KOPT-K1 (cell line): ENCODE measurements around the gene ACSL5.

Source experiments
- H3K27ac ChIP-seq: fragments of 200-600 bp; sonication (generic); 2 replicates; pipeline ENCODE4 v1.5.1; 2016; ENCODE audit warnings: antibody characterized with exemption, mild to moderate bottlenecking, low read depth, low read length; ENCODE audit not compliant: poor library complexity, severe bottlenecking
- H3K36me3 ChIP-seq: fragments of 200-600 bp; sonication (generic); 2 replicates; pipeline ENCODE4 v1.5.1; 2017; ENCODE audit warnings: antibody characterized with exemption, mild to moderate bottlenecking, low read length, moderate library complexity; ENCODE audit not compliant: insufficient read depth
- H3K9me3 ChIP-seq: fragments of 200-600 bp; sonication (generic); 2 replicates; pipeline ENCODE4 v1.5.1; 2017; ENCODE audit warnings: antibody characterized with exemption, low read length, mild to moderate bottlenecking; ENCODE audit not compliant: insufficient read depth, poor library complexity, severe bottlenecking

Gene ACSL5, protein sequence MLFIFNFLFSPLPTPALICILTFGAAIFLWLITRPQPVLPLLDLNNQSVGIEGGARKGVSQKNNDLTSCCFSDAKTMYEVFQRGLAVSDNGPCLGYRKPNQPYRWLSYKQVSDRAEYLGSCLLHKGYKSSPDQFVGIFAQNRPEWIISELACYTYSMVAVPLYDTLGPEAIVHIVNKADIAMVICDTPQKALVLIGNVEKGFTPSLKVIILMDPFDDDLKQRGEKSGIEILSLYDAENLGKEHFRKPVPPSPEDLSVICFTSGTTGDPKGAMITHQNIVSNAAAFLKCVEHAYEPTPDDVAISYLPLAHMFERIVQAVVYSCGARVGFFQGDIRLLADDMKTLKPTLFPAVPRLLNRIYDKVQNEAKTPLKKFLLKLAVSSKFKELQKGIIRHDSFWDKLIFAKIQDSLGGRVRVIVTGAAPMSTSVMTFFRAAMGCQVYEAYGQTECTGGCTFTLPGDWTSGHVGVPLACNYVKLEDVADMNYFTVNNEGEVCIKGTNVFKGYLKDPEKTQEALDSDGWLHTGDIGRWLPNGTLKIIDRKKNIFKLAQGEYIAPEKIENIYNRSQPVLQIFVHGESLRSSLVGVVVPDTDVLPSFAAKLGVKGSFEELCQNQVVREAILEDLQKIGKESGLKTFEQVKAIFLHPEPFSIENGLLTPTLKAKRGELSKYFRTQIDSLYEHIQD

DNA sequence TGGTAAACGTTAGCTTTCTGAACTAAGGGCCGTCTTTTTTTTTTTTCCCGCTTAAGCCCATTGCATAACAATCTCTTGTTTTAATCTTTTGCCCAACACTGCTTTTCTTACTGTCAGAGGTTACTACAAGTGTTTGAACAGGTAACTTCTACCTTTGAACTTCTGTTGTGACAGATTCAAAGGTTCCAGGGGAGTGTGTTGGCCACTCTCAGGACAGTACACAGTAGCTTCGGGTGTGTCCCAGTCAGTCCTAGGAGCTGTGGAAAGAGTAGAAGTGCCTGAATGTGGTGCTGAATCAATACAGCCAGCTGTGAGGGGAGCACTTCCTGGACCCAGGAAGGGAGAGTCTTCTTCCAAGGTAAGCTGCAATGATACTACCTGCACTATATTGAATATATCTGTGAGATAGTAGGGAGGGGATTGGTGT, at the start of gene ACSL5:
ACSL5 (plus strand) TSS at position 205 of the 427 bp plus-strand sequence. CDS start 20,831 bp downstream, outside the sequence.
- no peaks in the 10 kb centered on the region for H3K9me3 ChIP-seq
- H3K27ac ChIP-seq = peak within 1 kb of the TSS; percentile 87
- H3K36me3 ChIP-seq = 0 out of 2 replicates have a peak, but pooled peaks cover 5% of the 10 kb centered on the region

DNA sequence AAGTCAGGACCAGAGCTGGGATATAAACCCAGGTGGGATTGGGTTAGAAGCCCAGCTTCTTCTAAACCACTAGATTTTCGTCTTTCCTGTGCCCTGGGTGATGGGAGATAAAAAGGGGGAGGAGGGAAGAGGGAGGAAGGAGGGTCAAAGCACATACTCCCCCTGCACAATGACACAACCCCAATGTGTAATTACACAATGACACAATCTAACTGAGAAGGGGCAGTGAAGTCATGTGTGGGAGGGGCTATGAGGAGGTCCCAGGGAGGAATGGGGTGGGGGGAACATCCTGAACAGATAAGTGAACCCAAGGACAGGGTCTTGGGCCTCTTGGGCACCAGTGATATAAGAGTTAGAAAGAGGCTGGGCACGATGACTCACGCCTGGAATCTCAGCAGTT, 46.2 kb upstream of the ACSL5 start:
- H3K36me3 ChIP-seq = no peaks in the 10 kb centered on the region
- no peaks in the 10 kb centered on the region for H3K9me3 ChIP-seq
- H3K27ac ChIP-seq = no peak overlapping the region

DNA sequence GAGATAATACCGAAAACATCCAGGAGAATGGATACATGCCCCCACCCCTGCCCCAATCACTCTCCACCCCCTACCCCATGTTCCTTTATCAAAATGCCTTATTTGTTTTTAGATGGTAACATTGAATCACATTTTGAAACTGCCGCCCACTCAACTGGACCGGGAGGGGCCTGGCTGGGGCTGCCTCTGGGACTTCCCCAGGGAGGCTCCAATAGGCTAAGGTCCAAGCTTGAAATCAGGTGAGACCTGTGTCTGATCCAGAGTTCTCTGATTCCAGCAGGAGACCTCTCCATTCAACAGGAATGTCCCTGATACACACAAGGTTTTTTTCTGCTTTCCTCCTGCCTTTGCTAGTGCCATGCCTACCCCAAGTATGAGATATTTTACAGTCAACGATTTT, 43.8 kb upstream of the ACSL5 start:
- no peak overlapping the region for H3K27ac ChIP-seq
- no peaks in the 10 kb centered on the region for H3K9me3 ChIP-seq
- no peaks in the 10 kb centered on the region for H3K36me3 ChIP-seq

DNA sequence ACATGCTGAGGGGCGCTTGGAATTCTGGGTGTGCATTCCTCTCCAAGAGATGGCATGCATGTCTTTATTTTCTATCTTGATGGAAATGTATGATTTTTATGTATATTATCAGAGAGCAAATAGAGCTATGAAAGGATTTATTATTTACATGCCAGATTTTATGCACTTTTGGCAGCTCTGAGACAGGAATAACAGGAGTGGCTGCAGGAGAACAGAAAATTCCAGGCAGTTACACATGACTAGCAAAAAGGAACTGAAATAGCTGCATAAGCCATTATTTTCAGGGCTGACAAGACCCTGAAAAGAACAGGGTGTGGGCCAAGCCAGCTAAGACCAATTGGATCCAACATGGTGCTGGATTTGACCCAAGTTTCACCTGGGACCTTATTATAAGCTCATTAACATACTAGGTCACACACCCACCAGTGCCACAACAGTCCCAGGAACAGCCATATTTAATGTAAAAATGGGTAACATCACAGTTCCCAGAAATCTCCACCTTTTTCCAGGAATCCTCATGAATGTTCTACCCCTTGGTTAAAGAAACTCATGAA, 43.2 kb upstream of the ACSL5 start:
- Histone ChIP-seq H3K9me3 (no peaks in the 10 kb centered on the region), H3K27ac (no peak overlapping the region), H3K36me3 (no peaks in the 10 kb centered on the region)

DNA sequence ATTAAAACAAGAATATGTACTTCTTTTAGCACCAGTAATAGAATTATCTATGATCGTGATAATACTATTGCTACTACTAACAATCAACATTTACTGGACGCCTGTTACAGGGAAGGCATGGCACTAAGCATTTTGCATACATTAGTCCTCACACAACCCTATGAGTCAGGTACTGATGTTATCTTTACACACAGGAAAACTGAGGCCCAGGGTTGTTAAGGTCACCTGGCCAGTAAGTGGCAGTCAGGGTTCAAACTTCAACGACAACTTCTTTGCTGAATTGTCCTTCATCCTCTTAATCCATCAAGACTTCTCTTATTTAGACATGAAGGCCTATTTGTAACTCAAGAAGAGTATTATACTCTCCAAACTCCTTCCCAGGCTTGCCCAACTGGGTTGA, 41.9 kb upstream of the ACSL5 start:
- Histone ChIP-seq H3K27ac (no peak overlapping the region), H3K9me3 (no peaks in the 10 kb centered on the region), H3K36me3 (no peaks in the 10 kb centered on the region)

DNA sequence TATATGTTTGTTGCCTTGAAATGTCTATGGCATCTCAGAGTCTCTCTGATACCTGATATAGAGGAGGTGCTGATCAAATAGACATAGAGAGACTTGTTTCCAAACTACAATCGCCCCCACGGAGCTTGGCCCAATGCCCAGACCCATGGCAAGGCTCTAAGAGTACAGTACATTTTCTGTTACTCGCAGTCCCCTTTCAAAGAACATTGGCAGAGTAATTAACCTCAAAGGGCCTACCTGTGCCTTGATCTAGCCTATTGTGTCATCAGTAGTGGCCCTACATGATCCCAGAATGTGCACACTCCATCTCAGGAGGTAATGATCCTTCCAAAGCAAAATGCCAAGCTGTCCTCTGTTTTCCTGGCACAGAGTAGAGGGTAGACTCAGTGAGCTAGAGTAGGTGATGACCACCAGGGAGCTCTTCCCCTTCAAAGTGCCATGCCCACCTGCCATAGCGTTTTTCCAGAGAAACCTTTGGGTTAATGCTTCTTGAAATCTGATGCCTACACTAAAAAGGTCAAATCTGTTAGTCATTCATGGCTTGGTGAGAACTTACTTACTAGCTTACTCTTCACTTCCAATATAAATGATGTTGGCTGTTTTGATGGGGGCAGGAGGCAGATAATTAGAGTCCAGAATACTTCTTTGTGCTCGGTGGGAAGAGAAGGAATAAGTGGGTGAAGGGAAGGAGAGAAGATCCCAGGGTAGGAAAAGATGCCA, 41.2 kb upstream of the ACSL5 start:
- Histone ChIP-seq H3K9me3 (no peaks in the 10 kb centered on the region), H3K36me3 (no peaks in the 10 kb centered on the region), H3K27ac (no peak overlapping the region)

DNA sequence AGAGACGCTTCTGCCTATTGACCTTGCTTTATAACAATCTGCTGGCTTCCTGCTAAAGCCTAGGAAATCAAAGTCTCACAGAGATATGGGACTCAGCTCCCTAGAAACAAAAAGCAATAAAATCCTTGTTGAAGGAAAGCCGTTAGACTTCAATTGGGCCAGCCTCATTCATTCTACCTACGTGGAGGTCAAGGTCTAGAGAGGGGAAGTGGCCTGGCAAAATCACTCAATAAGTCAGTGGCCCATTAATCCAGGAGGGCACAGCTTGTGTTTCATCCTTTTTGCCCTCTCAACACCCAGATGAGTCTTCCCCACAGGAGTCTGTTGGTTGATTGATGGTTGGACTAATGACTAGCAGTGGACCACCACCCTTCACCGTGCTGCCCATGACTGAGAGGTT, 40.5 kb upstream of the ACSL5 start:
- Histone ChIP-seq H3K9me3 (no peaks in the 10 kb centered on the region), H3K27ac (no peak overlapping the region), H3K36me3 (no peaks in the 10 kb centered on the region)

DNA sequence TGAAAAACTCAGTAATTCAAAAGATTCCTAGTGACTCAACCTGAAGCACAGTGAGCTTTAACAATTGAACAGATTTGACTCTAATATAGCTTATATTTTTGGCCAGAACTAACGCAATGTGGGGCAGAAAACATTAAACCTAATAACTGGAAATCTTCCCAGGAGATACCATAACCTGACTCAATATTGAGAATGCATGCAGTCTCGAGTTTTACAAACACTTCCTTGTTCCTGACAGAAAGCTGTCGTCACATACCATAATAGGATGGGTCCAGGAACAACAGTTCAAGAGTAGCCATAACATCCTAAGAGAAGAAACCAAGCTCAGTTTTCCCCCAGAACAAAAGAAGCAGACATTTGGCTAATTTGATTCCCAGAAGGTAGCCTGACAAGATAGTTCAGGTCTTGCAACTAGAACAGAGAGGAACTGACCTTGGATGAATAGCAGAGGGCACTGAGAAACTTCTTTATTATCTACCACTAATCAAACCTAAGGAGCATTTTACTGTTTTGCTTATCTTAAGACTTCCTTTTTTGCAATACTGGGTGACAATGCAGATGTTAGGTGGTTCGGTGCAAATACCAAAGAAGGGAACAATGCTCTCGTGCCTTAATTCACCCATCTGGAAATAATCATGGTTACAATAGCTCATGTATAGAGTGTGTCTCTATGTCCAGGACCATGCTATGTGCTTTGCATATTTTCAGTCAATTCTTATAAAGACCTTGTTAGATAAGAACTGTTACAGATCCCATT, 38.6 kb upstream of the ACSL5 start:
- no peaks in the 10 kb centered on the region for H3K9me3 ChIP-seq
- H3K27ac ChIP-seq = no peak overlapping the region
- H3K36me3 ChIP-seq = no peaks in the 10 kb centered on the region

DNA sequence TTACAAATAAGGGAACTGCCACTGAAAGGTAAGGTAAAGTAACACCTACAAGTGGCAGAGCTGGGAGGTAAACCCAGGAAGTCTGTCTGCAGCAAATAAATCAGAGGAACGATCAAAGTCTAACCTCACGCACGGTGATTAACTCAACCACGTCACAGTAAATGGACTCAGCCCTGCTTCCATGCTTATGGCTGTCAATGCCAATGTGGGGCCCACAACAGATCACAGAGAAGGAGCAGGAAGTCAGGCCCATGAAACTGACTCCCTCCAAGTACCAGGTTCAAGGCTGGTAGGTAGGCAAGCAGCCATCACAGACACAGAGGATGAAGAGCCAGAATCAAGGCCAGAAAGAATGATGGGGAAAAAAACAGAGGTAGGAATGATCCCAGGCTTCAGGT, 38.0 kb upstream of the ACSL5 start:
- Histone ChIP-seq H3K9me3 (no peaks in the 10 kb centered on the region), H3K27ac (no peak overlapping the region), H3K36me3 (no peaks in the 10 kb centered on the region)

DNA sequence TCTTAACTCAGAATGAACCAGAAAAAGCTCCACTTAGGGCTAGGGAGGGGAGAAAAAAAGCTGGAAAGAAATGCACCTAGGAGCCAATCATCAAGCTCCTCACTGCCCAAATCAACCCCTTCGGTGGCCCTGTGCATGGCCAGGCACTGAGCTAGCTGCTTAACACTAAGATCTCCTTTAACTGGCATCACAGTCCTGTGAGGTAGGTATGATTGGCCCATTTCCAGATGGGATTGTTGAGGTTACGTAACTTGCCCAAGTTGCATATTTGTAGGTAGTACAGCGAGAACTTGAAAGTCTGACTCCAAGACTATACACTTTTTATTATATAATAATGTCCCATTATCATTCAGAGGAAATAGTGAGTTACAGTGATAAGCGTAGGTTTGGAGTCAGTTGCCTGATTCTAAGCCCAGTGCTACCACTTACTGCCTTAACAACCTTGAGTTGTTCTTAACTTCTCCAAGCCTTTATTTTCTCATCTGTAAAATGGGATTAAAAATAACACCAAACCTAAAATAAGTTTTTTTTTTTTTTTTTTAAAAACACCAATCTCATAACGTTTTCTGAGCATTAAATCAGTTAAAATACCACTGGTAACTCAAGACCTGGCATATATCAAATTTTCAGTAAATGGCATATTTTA, 37.2 kb upstream of the ACSL5 start:
- H3K36me3 ChIP-seq = no peaks in the 10 kb centered on the region
- H3K9me3 ChIP-seq = no peaks in the 10 kb centered on the region
- no peak overlapping the region for H3K27ac ChIP-seq

DNA sequence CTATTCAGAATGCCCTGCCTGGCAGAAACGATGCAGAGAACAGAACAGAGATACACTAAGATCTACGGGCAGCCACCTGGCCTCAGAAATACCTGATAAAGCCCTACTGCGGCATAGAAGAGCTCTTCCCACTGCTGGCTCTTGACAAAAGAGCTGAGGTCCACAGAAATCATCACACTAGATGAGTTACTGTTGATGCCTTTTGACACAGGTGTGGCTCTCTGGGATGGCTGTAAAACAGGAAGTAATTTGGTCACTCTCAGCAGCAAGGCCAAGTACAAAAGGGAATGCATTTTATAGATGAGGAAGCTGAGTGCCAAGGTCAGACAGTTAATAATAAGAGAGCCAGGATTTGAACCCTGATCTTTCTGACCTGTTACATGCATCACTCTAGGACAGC, 35.0 kb upstream of the ACSL5 start:
- Histone ChIP-seq H3K9me3 (no peaks in the 10 kb centered on the region), H3K36me3 (no peaks in the 10 kb centered on the region), H3K27ac (no peak overlapping the region)

DNA sequence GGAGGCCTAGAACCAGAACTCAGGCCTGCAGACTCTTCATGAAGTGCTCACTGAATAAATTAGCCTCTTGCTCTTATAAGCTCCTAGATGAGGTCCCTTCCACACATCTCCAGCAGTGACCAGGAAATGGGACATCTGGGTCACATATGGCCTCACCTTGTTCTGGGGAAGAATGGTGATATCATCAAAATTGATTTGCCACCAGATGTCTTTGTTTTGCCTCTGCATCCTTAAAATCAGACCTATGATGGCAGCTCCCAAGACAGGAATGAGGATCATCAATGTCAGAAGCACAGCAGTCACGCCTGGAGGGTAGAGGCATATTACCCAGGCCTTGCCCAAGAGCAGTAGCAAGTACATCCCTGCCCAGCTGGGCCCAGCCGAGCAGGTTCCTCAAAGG, 33.3 kb upstream of the ACSL5 start:
- Histone ChIP-seq H3K36me3 (no peaks in the 10 kb centered on the region), H3K27ac (no peak overlapping the region), H3K9me3 (no peaks in the 10 kb centered on the region)

DNA sequence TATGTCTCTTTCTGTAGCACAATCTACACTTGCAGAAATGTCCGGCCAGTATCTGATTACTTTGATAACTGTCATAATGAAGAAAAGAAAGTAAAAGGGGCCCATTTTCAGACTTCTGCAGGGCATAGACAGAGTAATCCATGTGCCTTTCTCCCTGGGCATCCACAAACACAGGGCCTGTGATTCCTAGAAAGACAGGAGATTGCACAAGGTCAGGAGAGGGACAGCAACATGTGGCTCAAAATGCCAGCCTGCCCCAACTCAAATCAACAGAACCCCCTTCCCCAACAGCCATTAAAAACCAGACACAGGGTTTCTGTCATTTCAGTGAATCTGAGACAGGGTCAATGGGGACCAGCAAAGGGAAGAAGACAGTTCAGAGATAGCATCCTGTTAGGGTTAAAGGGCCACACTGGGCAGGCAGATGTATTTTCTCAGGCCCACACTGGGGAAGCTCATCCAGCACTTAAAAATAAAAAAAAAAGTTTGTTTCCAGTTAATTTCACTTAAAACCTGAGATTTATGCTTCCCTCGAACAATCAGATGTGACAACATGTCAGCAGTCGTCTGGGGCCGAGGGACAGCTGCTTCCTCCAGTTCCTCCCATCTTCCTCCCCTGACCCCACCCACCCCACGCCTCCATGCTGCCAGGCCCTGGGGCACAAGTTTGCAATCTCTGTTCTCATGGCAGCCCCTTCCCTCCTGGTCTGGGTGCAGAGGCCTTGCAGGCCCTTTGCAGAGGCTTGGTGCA, 30.7 kb upstream of the ACSL5 start:
- Histone ChIP-seq H3K36me3 (no peaks in the 10 kb centered on the region), H3K9me3 (no peaks in the 10 kb centered on the region), H3K27ac (no peak overlapping the region)

DNA sequence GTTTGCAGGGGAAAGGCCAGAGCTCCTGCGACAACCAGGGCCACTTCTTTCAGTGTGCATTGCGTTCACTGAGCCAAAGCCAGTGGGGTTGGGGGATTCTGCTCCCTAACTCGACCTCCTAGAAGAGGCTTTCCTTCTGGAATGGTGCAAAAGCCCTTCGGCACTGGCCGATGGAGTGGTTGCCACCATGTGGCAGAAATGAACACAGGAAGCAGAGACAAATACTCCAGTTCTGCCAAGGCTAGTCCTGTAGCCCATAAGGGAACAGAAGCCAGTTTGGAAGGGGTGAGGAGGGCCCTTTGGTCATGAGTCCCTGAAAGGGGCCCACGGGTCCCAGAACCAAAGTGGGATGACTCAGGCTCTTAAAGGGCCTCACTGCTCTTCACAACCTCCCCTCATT, 29.7 kb upstream of the ACSL5 start:
- no peaks in the 10 kb centered on the region for H3K36me3 ChIP-seq
- no peak overlapping the region for H3K27ac ChIP-seq
- no peaks in the 10 kb centered on the region for H3K9me3 ChIP-seq
